LNCaP clone FGC (cell line): ENCODE measurements around the gene SUDS3.
A peak's percentile ranks its signal among the peaks of the same experiment; 100 is the strongest.

ENCODE experiments used
- DNase-seq: peaks from one replicate; pipeline ENCODE4 v3.0.0-alpha.2; 2011; ENCODE audit warnings: low read depth
- H3K4me3 ChIP-seq: 2 replicates; pipeline ENCODE4 v1.5.1; 2011; ENCODE audit warnings: mild to moderate bottlenecking, low read depth, low read length, control low read depth
- TF ChIP-seq, protein P1 (sequence below): IDR thresholded peaks from 2 replicates; pipeline ENCODE4 v1.5.1; 2012; ENCODE audit warnings: mild to moderate bottlenecking; ENCODE audit not compliant: control insufficient read depth, insufficient read depth; ENCODE audit errors: extremely low read depth

SUDS3 gene

DNA sequence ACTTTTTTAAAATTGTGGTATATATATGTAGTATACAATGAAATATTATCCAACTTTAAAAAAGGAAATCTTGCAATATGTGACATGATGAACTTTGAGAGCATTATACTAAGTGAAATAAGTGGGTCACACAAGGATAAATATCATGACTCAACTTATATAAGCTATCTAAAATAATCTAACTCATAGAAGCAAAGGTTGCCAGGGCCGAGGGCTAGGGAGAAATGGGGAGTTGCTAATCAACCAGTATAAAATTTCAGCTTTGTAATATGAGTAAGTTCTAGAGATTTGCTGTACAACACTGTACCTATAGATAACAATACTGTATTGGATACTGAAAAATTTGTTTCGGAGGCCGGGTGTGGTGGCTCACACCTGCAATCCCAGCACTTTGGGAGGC lies 42.1 kb upstream of the SUDS3 start:
- H3K4me3 ChIP-seq = no peak overlapping the region
- no peak for DNase-seq
- TF ChIP-seq, protein P1, sequence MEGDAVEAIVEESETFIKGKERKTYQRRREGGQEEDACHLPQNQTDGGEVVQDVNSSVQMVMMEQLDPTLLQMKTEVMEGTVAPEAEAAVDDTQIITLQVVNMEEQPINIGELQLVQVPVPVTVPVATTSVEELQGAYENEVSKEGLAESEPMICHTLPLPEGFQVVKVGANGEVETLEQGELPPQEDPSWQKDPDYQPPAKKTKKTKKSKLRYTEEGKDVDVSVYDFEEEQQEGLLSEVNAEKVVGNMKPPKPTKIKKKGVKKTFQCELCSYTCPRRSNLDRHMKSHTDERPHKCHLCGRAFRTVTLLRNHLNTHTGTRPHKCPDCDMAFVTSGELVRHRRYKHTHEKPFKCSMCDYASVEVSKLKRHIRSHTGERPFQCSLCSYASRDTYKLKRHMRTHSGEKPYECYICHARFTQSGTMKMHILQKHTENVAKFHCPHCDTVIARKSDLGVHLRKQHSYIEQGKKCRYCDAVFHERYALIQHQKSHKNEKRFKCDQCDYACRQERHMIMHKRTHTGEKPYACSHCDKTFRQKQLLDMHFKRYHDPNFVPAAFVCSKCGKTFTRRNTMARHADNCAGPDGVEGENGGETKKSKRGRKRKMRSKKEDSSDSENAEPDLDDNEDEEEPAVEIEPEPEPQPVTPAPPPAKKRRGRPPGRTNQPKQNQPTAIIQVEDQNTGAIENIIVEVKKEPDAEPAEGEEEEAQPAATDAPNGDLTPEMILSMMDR = no peak

DNA sequence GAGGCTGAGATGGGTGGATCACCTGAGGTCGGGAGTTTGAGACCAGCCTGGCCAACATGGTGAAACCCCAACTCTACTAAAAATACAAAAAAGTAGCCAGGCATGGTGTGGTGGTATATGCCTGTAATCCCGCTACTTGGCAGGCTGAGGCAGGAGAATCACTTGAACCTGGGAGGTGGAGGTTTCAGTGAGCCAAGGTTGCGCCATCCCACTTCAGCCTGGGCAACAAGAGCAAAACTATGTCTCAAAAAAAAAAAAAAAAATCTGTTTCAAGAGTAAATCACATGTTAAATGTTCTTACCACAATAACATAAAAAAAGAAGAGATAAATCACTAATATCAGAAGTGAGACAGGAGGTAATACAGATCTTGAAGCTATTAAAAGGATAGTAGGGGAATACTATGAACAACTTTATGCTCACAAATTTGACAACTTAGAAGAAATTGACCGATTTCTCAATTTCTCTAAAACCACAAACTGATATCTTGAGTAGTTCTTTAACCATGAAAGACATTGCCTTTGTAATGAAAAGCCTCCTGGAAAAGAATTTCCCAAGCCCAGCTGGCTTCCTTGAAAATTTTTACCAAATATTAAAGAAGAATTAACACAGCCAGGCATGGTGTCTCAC lies 41.3 kb upstream of the SUDS3 start:
- TF ChIP-seq, protein P1 = no peak
- H3K4me3 ChIP-seq = no peak overlapping the region
- DNase-seq = no peak

DNA sequence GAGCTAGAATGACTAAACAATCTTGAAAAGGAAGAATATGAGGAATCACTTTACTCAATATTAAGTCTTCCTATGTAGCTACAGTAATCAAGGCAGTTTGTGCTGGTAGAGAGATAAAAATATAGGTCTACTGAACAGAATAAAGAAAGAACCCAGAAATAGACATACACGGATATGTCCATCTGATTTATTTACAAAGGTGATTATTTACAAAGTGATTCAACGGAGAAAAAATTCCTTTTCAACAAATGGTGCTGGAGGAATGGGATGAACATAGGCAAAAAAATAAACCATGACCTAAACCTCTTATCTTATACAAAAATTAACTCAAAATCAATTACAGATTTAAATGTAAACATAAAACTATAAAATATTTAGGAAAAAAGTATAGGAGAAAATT lies 40.2 kb upstream of the SUDS3 start:
- no peak overlapping the region for H3K4me3 ChIP-seq
- TF ChIP-seq, protein P1 = no peak
- DNase-seq = no peak

DNA sequence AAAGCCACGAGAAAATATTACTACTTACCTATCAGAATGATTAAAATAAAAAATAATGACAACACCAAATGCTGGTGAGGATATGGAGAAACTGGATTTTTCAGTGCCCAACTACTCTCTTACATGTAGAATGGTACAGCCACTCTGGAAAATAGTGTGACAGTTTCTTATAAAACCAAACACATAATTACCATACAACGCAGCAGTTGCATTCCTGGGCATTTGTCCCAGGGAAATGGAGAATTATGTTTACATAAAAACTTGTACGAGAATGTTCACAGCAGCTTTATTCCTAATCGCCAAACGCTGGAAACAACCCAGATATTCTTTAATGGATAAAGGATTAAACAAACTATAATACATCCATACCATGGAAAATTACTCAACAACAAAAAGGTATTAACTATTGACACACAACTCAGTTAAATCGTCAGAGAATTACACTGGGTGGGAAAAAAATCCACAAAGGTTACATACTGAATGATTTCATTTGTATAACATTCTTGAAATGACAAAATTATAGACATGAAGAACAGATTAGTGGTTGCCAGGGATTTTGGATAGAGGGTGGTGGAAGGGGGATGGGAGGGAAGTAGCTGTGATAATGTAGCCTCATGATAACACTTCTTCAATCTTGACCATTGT lies 39.0 kb upstream of the SUDS3 start:
- H3K4me3 ChIP-seq = no peak overlapping the region
- peak; percentile 97 for DNase-seq
- TF ChIP-seq, protein P1 = no peak

DNA sequence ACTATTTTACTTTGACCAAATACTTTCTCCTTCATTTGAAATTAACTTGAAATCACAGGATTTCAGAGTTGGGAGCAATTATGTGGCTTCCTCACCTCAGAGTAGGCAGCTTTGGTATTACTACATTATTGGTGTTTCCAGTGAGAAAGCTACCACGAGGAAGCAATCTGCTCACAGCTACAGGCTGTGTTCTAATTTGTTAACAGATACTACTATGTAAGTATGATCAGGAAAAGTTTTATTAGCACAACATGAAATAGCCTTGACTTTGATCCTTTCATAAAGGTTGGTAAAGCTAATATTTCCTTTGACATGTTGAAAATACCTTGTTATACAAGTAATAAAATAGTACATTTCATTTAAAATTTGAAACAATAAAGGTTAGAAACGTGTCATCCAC lies 34.3 kb upstream of the SUDS3 start:
- TF ChIP-seq, protein P1 = no peak
- no peak overlapping the region for H3K4me3 ChIP-seq
- DNase-seq = peak; percentile 61

DNA sequence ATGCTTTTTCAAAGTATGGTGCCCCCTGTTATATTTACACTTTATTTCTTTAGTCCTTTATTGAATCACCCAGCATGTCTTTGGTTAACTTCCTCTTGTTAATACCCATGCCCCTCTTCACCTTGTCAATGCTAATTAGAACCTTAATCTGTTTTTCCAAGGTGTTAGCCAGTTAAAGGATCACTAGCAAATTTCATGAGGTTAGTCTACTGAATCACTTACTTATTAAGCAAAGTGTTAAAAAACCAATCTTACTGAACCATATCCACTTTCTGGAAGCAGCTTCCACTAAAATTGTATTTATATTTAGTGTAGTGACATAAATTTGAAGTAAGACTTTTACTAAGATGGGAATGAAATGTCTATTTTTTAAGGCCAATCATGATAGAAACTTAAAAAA lies 31.5 kb upstream of the SUDS3 start:
- no peak for DNase-seq
- no peak overlapping the region for H3K4me3 ChIP-seq
- TF ChIP-seq, protein P1 = no peak

DNA sequence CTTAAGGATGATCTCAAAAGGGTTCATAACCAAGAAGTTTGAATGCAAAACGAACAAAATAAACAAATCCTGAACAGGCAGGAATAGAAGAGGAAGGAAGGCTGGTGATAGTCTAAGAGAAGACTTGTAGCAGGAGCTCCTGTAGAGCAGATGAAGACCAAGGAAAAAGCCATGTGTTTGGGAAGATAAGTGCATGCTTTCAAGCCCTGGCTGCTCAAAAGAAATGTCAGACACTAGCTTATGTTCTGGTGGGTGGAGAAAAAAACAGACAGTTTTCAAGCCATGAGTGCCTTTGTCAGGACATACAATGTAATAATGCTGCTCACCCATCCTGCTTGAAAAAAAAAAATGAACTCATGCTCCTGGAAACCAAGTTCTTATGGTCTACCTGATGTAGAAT lies 31.0 kb upstream of the SUDS3 start:
- DNase-seq = no peak
- no peak overlapping the region for H3K4me3 ChIP-seq
- TF ChIP-seq, protein P1 = no peak
